ENCODE data around the gene ADK.

DNA sequence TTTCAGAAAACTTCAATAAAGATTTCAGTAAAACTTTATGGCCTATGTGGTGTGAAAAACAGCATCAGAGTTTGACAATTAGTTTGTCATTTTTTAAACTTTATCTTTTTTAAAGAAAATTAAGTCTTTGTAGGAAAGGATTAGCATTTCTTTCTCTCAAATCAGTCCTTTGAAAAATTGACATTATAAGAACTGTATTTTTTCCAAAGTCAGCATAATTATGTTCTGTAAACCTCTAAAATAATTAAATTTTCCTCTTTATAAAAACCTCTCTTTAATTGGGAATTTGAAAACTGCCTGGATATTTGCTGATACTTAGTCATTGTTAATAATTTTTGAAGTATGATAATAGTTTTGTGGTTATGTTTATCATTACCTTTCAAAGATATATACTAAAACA lies 448.7 kb downstream of the ADK start:
- TF ChIP-seq, protein P1, sequence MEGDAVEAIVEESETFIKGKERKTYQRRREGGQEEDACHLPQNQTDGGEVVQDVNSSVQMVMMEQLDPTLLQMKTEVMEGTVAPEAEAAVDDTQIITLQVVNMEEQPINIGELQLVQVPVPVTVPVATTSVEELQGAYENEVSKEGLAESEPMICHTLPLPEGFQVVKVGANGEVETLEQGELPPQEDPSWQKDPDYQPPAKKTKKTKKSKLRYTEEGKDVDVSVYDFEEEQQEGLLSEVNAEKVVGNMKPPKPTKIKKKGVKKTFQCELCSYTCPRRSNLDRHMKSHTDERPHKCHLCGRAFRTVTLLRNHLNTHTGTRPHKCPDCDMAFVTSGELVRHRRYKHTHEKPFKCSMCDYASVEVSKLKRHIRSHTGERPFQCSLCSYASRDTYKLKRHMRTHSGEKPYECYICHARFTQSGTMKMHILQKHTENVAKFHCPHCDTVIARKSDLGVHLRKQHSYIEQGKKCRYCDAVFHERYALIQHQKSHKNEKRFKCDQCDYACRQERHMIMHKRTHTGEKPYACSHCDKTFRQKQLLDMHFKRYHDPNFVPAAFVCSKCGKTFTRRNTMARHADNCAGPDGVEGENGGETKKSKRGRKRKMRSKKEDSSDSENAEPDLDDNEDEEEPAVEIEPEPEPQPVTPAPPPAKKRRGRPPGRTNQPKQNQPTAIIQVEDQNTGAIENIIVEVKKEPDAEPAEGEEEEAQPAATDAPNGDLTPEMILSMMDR (conservative IDR thresholded peaks at IDR 0.05; ENCODE audit: low read depth in 2 of 2) = no peak
- TF ChIP-seq EZH2 (IDR thresholded peaks at IDR 0.05; ENCODE audit: low read depth, unreplicated experiment) (no peak), JUNB (IDR thresholded peaks at IDR 0.05; ENCODE audit: unreplicated experiment) (no peak), EZH2phosphoT487 (IDR thresholded peaks at IDR 0.05; ENCODE audit: unreplicated experiment) (no peak), CREB1 (CRISPR knock-in tag; IDR thresholded peaks at IDR 0.05; ENCODE audit: low read depth) (no peak), POLR2AphosphoS5 (IDR thresholded peaks at IDR 0.05; ENCODE audit: low read depth) (no peak), ZNF114 (CRISPR knock-in tag; IDR thresholded peaks at IDR 0.05) (no peak), STAT1 (IDR thresholded peaks at IDR 0.05; ENCODE audit: unreplicated experiment) (no peak), ZNF331 (CRISPR knock-in tag; IDR thresholded peaks at IDR 0.05; ENCODE audit: low read depth) (no peak), NANOG (IDR thresholded peaks at IDR 0.05; ENCODE audit: borderline replicate concordance) (no peak)
- TF ChIP-seq, protein P2, sequence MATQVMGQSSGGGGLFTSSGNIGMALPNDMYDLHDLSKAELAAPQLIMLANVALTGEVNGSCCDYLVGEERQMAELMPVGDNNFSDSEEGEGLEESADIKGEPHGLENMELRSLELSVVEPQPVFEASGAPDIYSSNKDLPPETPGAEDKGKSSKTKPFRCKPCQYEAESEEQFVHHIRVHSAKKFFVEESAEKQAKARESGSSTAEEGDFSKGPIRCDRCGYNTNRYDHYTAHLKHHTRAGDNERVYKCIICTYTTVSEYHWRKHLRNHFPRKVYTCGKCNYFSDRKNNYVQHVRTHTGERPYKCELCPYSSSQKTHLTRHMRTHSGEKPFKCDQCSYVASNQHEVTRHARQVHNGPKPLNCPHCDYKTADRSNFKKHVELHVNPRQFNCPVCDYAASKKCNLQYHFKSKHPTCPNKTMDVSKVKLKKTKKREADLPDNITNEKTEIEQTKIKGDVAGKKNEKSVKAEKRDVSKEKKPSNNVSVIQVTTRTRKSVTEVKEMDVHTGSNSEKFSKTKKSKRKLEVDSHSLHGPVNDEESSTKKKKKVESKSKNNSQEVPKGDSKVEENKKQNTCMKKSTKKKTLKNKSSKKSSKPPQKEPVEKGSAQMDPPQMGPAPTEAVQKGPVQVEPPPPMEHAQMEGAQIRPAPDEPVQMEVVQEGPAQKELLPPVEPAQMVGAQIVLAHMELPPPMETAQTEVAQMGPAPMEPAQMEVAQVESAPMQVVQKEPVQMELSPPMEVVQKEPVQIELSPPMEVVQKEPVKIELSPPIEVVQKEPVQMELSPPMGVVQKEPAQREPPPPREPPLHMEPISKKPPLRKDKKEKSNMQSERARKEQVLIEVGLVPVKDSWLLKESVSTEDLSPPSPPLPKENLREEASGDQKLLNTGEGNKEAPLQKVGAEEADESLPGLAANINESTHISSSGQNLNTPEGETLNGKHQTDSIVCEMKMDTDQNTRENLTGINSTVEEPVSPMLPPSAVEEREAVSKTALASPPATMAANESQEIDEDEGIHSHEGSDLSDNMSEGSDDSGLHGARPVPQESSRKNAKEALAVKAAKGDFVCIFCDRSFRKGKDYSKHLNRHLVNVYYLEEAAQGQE (IDR thresholded peaks at IDR 0.05; ENCODE audit: unreplicated experiment) = no peak
- TF ChIP-seq, protein P3, sequence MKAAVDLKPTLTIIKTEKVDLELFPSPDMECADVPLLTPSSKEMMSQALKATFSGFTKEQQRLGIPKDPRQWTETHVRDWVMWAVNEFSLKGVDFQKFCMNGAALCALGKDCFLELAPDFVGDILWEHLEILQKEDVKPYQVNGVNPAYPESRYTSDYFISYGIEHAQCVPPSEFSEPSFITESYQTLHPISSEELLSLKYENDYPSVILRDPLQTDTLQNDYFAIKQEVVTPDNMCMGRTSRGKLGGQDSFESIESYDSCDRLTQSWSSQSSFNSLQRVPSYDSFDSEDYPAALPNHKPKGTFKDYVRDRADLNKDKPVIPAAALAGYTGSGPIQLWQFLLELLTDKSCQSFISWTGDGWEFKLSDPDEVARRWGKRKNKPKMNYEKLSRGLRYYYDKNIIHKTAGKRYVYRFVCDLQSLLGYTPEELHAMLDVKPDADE (IDR thresholded peaks at IDR 0.05) = no peak
